HFF-Myc (cell line): ENCODE measurements around the gene ZNF512B.

Experiments
- DNase-seq: peaks from one replicate; pipeline ENCODE4 v3.0.0-alpha.2; 2011; ENCODE audit warnings: low read depth; ENCODE audit errors: extremely low read depth
- H3K4me3 ChIP-seq: replicated peaks from 2 replicates; pipeline ENCODE4 v1.5.1; 2011; ENCODE audit warnings: low read depth, mild to moderate bottlenecking, control low read depth, low read length
- CTCF ChIP-seq: IDR thresholded peaks from 2 replicates; pipeline ENCODE4 v1.5.1; 2012; ENCODE audit warnings: mild to moderate bottlenecking, low read depth, low read length, control low read depth; ENCODE audit errors: missing control alignments

ZNF512B gene

DNA sequence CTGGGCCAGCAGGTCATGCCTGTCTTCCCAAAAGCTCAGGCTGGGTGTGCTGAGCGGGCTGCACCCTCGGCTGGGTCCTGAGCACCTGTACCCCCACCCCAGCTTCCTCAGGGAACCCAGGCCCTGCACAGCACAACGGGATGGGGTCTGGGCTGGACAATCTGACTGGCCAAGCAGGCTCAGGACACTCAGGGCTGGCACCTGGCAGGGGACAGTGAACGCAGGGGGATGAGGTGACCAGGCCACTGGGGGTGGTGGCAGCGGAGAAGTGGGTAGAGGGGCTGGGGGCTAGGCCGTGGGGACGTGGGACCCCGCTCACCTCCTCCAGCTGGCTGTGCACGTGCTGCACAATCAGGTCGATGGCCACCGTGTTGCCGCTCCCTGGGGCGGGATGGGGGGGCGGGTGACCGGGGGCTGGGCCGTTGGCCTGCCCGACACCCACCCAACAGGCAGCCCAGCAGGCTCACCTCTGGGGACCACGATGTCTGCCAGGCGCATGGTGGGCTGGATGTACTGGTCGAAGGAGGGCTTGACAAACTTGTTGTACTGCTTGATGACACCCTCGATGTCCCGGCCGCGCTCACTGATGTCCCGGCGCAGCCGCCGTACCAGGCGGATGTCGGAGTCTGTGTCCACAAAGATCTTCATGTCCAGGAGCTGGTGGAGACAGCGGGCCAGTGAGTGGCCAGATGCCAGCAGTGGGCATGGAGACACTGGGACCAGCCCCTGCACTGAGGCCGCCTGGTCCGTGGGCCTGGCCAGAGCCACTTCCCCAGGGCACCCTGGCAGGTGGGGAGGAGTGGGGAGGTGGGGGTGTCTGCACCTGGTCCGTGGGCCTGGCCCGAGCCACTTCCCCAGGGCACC, 25.4 kb downstream of the ZNF512B start:
- no peak for DNase-seq
- no peak for TF ChIP-seq CTCF
- no peak overlapping the region for H3K4me3 ChIP-seq

DNA sequence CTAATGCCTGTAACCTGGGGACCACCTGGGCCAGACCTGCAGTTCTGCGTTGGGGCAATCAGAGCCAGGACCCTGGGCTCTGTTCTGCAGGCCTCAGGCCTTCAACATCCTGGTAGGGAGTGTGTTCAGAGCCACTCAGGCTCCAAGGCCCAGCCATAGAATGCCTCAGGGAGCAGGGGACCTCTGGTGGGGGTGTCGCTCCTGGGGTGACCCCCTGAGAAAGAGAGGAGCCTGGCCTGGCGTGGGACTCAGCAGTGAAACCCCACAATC, 26.0 kb downstream of the ZNF512B start:
- TF ChIP-seq CTCF: no peak
- H3K4me3 ChIP-seq: no peak overlapping the region
- DNase-seq: no peak

GRCh38 chr20:63942969-63943807, 26.5 kb downstream of the ZNF512B start:
- H3K4me3 ChIP-seq: no peak overlapping the region
- TF ChIP-seq CTCF: no peak
- no peak for DNase-seq

GRCh38 chr20:63942250-63942951, 27.3 kb downstream of the ZNF512B start:
- TF ChIP-seq CTCF: no peak
- H3K4me3 ChIP-seq: no peak overlapping the region
- no peak for DNase-seq

DNA sequence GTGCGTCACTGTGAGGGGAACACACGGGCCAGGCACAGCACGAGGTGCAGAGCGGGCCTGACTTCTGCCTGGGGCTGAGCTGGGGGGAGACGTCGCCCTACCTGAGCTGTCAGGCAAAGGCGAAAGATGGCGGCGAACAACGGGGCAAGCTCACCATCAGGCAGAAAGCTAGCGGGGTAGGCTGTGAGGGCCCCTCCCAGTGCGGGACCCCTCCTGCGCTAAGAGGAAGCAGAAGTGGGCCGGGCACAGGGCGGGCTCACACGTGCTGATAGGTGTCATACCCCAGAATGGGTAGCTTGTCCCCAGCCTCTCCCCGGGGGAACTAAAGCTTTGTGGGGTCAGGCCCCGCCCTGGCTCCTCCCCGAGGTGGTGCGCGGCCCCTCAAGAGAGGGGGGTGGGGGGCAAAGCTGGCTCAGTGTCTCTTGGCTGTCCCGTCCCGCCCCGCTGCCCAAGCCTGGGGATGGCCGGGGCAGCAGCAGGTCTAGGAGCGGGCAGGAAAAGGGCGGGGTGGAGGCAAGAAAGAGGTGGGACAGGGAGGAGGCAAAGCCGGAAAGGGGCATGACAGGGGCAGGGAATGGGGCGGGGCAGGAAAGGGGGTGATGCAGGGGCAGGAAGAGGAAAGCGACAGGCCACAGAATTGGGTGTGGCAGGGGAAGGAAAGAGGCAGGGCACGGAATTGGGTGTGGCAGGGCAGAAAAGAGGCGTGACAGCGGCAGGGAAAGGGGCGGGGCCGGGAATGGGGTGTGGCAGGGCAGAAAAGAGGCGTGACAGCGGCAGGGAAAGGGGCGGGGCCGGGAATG, 28.2 kb downstream of the ZNF512B start:
- no peak overlapping the region for H3K4me3 ChIP-seq
- TF ChIP-seq CTCF: no peak
- DNase-seq: no peak
